NOMO-1 treated with dmso at 0.1 percent for 144 hours (cell line): ENCODE data around the gene ATAD3A.
"Not testable (repeated sequence)": the region's sequence is repeated elsewhere in the genome, so short reads cannot be mapped to it uniquely, and the experiment has no call there.

Experiments used
- DNase-seq: peaks from one replicate; lab custom pipeline; 2025; ENCODE audit not compliant: unreplicated experiment; lab: John Stamatoyannopoulos, UW

The ATAD3A gene

GRCh38 chr1:1511533-1512285 is at the start of gene ATAD3A:
TSS of gene ATAD3A (plus strand) at chr1:1512162. CDS start at chr1:1512269, 107 bp downstream.
- peak; percentile 90 for DNase-seq

GRCh38 chr1:1462318-1462966 is 49.5 kb upstream of the ATAD3A start:
- no peak for DNase-seq

DNA sequence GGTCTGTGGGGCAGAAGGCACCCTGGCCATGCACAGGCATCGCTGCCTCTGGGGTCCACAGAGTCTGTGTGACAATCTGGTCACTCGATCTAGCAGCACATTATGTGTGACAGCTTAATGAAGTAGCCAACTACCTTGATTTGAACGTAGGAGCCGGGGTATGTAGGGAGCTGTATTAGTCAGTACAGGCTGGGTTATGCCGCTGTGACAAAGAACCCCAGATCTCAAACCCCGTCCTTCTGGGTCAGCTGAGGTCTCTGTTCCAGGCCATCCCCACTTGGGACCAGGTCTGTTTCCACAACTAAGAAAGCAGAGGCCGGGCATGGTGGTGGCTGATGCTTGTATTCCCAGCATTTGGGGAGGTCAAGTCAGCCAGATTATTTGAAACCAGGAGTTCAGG is 48.6 kb upstream of the ATAD3A start:
- no peak for DNase-seq

GRCh38 chr1:1468196-1468985 is 43.6 kb upstream of the ATAD3A start:
- DNase-seq, result not testable (repeated sequence)

- DNase-seq, result no peak
Measured at GRCh38 chr1:1470626-1471388, 41.2 kb upstream of the ATAD3A start.

GRCh38 chr1:1471389-1472052 is 40.4 kb upstream of the ATAD3A start, which contains the start of gene ATAD3B:
TSS of gene ATAD3B (plus strand) at chr1:1471765. CDS start at chr1:1471885, 120 bp downstream.
- peak; percentile 86 for DNase-seq

- DNase-seq, result not testable (repeated sequence)
Measured at GRCh38 chr1:1472053-1472876, 39.7 kb upstream of the ATAD3A start.

DNA sequence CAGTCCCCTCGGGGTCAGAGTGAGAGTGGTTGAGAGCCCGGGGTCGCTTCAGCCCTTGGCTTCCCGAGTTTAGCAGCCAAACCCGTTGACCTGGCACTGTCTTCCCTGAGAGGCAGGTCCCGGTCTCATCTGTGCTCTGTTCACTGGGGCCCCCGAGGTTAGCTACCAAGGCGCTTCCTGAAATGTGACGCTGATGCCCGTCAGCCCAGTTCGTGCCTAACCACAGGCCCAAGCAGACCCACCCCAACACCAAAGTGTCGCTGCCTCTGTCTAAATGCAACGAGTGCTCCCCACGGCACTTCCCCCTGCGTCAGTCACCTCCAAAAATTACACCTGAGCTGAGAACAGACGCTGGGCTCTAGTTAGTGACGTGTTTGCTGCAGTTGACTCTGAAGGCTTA is 36.0 kb upstream of the ATAD3A start:
- DNase-seq, result not testable (repeated sequence)

GRCh38 chr1:1477206-1477605 is 34.8 kb upstream of the ATAD3A start:
- DNase-seq, result no peak

GRCh38 chr1:1479547-1480487 is 32.1 kb upstream of the ATAD3A start:
- no peak for DNase-seq

DNA sequence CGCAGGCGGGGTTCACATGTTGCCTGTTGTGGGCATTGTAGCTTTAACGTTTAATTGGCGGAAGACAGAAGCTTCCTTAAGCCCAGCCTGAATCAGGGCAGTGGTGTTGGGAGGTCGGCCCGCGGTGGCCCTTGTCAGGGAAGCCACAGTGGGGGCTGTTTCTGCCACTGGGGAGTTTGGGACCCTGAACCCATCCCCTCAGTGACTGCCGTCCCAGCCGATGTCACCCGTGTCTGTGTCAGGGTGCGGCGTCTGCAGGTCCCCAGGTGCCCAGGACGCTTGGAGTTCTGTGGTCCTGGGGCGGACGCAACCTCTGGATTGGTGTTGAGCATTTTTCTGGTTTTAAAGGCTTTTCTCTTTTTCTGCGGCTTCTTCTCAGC is 31.5 kb upstream of the ATAD3A start:
- DNase-seq, result not testable (repeated sequence)

- DNase-seq, result not testable (repeated sequence)
Measured at GRCh38 chr1:1481811-1482210, 30.2 kb upstream of the ATAD3A start.

- no peak for DNase-seq
Measured at GRCh38 chr1:1482856-1483255, 29.1 kb upstream of the ATAD3A start.

DNA sequence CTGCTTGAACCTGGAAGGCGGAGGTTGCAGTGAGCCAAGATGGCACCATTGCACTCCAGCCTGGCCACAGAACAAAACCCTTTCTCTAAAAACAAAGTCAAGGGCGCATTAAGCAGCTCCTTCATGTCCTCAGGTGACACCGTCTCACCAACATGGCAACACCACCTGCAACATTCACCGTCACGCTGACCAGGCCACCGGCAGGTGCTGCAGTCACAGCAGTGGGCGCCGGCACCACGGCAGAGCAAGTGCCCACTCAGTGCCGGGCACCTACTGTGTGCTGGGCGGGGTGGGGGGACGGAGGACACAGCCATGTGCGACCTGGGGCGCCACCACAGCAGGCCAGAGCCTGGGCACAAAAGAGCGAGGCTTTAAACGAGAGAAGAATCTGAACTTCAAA is 28.2 kb upstream of the ATAD3A start:
- no peak for DNase-seq

DNA sequence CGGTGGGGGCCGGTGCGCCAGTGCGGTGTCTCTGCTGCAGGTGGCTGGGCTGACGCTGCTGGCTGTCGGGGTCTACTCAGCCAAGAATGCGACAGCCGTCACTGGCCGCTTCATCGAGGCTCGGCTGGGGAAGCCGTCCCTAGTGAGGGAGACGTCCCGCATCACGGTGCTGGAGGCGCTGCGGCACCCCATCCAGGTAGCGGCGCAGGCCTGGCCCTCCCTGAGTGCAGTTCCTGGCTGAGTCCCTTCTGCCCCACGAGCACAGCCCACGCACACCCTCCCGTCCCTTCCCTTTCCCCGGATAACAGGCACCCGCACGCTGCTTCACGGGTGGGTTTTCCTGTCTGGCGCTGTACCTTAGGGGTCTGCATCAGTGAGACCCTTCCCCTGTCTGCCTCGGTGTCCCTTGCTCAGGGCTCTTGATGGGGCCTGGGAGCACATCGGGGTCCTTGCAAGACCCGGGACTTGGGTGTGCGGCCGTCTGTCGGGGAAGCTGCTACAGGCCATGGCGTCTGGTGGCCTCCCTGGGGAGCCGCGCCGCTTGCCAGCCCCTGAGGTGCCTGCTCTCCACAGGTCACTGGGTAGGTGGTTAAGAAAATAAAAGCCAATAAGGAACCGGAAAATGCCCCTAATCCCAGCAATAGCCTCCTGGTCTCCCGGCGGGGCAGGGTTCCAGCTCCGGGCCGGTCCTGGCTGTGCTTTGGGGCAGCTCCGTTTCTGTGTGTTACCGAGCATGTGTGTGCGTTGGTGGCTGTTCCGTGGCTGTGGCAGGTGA is 26.8 kb upstream of the ATAD3A start:
- not testable (repeated sequence) for DNase-seq

GRCh38 chr1:1485755-1486317 is 26.1 kb upstream of the ATAD3A start:
- DNase-seq, result not testable (repeated sequence)

DNA sequence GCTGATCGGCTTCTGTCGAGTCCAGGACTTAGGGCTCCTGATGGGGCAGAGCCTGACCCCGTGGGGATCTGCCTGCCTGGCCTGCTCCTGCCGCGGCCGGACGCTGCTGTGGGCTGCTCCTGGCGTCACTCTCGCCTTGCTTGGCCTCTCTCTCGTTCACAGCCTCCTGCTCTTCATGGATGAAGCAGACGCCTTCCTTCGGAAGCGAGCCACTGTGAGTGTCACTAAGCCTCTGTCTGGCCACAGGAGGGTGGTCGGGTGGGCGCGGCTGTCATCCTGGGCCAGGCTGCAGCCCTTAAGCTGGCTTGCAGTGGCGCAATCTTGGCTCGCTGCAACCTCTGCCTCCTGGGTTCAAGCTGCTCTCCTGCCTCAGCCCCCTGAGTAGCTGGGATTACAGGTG is 24.3 kb upstream of the ATAD3A start:
- DNase-seq, result no peak
